H9 (cell line): ENCODE data around the gene MAST2. TPM values are rescaled to one million over a fixed set of nuclear protein-coding genes. Genes with fewer than 3 reads are reported as not detected.

Source experiments
- DNase-seq: peaks from one replicate; pipeline ENCODE4 v3.0.0-alpha.2; 2017
- H2AFZ ChIP-seq: one replicate; pipeline ENCODE4 v1.6.1; 2013; ENCODE audit warnings: mild to moderate bottlenecking, low read length, control low read depth, moderate library complexity
- H2AK5ac ChIP-seq: 2 replicates; pipeline ENCODE4 v1.6.1; 2013; ENCODE audit warnings: low read length, control low read depth, mixed read lengths; ENCODE audit not compliant: insufficient read length
- H2BK120ac ChIP-seq: one replicate; pipeline ENCODE4 v1.6.1; 2013; ENCODE audit warnings: low read depth, mild to moderate bottlenecking, low read length, control low read depth, inconsistent platforms; ENCODE audit not compliant: poor library complexity, severe bottlenecking
- H2BK12ac ChIP-seq: 2 replicates; pipeline ENCODE4 v1.6.1; 2013; ENCODE audit warnings: low read length, control low read depth, mixed read lengths, low read depth; ENCODE audit not compliant: insufficient read length
- H2BK15ac ChIP-seq: 2 replicates; pipeline ENCODE4 v1.6.1; 2013; ENCODE audit warnings: low read depth, low read length, control low read depth
- H2BK20ac ChIP-seq: one replicate; pipeline ENCODE4 v1.6.1; 2013; ENCODE audit warnings: low read depth, mild to moderate bottlenecking, low read length, control low read depth, inconsistent platforms; ENCODE audit not compliant: poor library complexity, severe bottlenecking
- H2BK5ac ChIP-seq: 2 replicates; pipeline ENCODE4 v1.6.1; 2013; ENCODE audit warnings: low read length, control low read depth, mixed read lengths; ENCODE audit not compliant: insufficient read length
- H3K14ac ChIP-seq: 2 replicates; pipeline ENCODE4 v1.6.1; 2013; ENCODE audit warnings: low read length, control low read depth; ENCODE audit not compliant: insufficient read depth
- H3K18ac ChIP-seq: 2 replicates; pipeline ENCODE4 v1.6.1; 2013; ENCODE audit warnings: low read depth, mild to moderate bottlenecking, mixed read lengths, low read length, control low read depth; ENCODE audit not compliant: insufficient read length
- H3K23ac ChIP-seq: 2 replicates; pipeline ENCODE4 v1.6.1; 2013; ENCODE audit warnings: low read length, control low read depth, mixed read lengths, low read depth; ENCODE audit not compliant: insufficient read length
- H3K23me2 ChIP-seq: 2 replicates; pipeline ENCODE4 v1.6.1; 2013; ENCODE audit warnings: low read depth, mild to moderate bottlenecking, mixed read lengths, low read length, control low read depth; ENCODE audit not compliant: insufficient read length, poor library complexity, severe bottlenecking
- H3K27ac ChIP-seq: 2 replicates; pipeline ENCODE4 v1.5.1; 2013; ENCODE audit warnings: low read length, control low read depth, mixed read lengths, low read depth; ENCODE audit not compliant: insufficient read length
- H3K27me3 ChIP-seq: 2 replicates; pipeline ENCODE4 v1.6.1; 2013; ENCODE audit warnings: low read length, control low read depth, inconsistent platforms; ENCODE audit not compliant: insufficient read depth
- H3K4ac ChIP-seq: 2 replicates; pipeline ENCODE4 v1.6.1; 2013; ENCODE audit warnings: low read depth, mild to moderate bottlenecking, control low read depth, inconsistent platforms, low read length, moderate library complexity
- H3K4me1 ChIP-seq: 2 replicates; pipeline ENCODE4 v1.6.1; 2013; ENCODE audit warnings: low read length, control low read depth, inconsistent platforms; ENCODE audit not compliant: insufficient read depth
- H3K4me2 ChIP-seq: 2 replicates; pipeline ENCODE4 v1.6.1; 2013; ENCODE audit warnings: low read length, control low read depth, mixed read lengths; ENCODE audit not compliant: insufficient read length, insufficient read depth
- H3K56ac ChIP-seq: 2 replicates; pipeline ENCODE4 v1.6.1; 2013; ENCODE audit warnings: low read depth, mild to moderate bottlenecking, mixed read lengths, low read length, control low read depth; ENCODE audit not compliant: insufficient read length
- H3K79me1 ChIP-seq: 2 replicates; pipeline ENCODE4 v1.6.1; 2013; ENCODE audit warnings: low read depth, mild to moderate bottlenecking, moderate library complexity, low read length, control low read depth, inconsistent platforms; ENCODE audit not compliant: insufficient read depth, poor library complexity, severe bottlenecking
- H3K79me2 ChIP-seq: 2 replicates; pipeline ENCODE4 v1.6.1; 2013; ENCODE audit warnings: low read length, control low read depth, inconsistent platforms; ENCODE audit not compliant: insufficient read depth
- H3K9ac ChIP-seq: 2 replicates; pipeline ENCODE4 v1.6.1; 2013; ENCODE audit warnings: low read length, control low read depth, mixed read lengths; ENCODE audit not compliant: insufficient read length; ENCODE audit errors: extremely low read depth
- H3K9me3 ChIP-seq: one replicate; pipeline ENCODE4 v1.6.1; 2013; ENCODE audit warnings: low read depth, low read length, inconsistent platforms; ENCODE audit not compliant: control insufficient read depth
- H3T11ph ChIP-seq: one replicate; pipeline ENCODE4 v1.6.1; 2013; ENCODE audit warnings: mild to moderate bottlenecking, low read length, control low read depth, inconsistent platforms
- H4K20me1 ChIP-seq: one replicate; pipeline ENCODE4 v1.6.1; 2013; ENCODE audit not compliant: control insufficient read depth, insufficient read length, insufficient read depth
- H4K5ac ChIP-seq: 2 replicates; pipeline ENCODE4 v1.6.1; 2013; ENCODE audit warnings: low read depth, mild to moderate bottlenecking, mixed read lengths, low read length, control low read depth; ENCODE audit not compliant: insufficient read length
- H4K8ac ChIP-seq: replicated peaks from 2 replicates; pipeline ENCODE4 v1.6.1; 2013; ENCODE audit warnings: low read length, control low read depth, mixed read lengths, low read depth; ENCODE audit not compliant: insufficient read length
- H4K91ac ChIP-seq: 2 replicates; pipeline ENCODE4 v1.6.1; 2013; ENCODE audit warnings: low read depth, mild to moderate bottlenecking, moderate library complexity, mixed read lengths, low read length, control low read depth; ENCODE audit not compliant: insufficient read length
- H3K27ac Mint-ChIP-seq, 3 experiments: 2 replicates in 2 of 3; 3 replicates in 1 of 3; pipeline ENCODE4 v1.8.0; 2020 to 2021; ENCODE audit warnings: mixed read lengths in 3 of 3, mild to moderate bottlenecking in 1 of 3, moderate library complexity in 1 of 3
- H3K27me3 Mint-ChIP-seq: 2 replicates; pipeline ENCODE4 v1.8.0; 2021; ENCODE audit warnings: low read depth, mild to moderate bottlenecking, moderate library complexity, mixed read lengths
- H3K36me3 Mint-ChIP-seq, 3 experiments: 2 replicates in 2 of 3; 3 replicates in 1 of 3; pipeline ENCODE4 v1.8.0; 2020 to 2021; ENCODE audit warnings: low read depth in 3 of 3, mixed read lengths in 3 of 3; ENCODE audit not compliant: insufficient read depth in 1 of 3
- H3K4me1 Mint-ChIP-seq, 2 experiments: 2 replicates each; pipeline ENCODE4 v1.8.0; 2020; ENCODE audit warnings: mixed read lengths in 2 of 2
- H3K4me3 Mint-ChIP-seq, 2 experiments: 2 replicates in 1 of 2; 3 replicates in 1 of 2; pipeline ENCODE4 v1.8.0; 2020 to 2021; ENCODE audit warnings: mild to moderate bottlenecking in 2 of 2, mixed read lengths in 2 of 2, moderate library complexity in 1 of 2
- H3K9me3 Mint-ChIP-seq, 2 experiments: 2 replicates in 1 of 2; 3 replicates in 1 of 2; pipeline ENCODE4 v1.8.0; 2020; ENCODE audit warnings: mild to moderate bottlenecking in 2 of 2, mixed read lengths in 2 of 2, moderate library complexity in 1 of 2
- CTCF ChIP-seq: fragments of 200-600 bp; sonication (generic); conservative IDR thresholded peaks from 3 replicates; pipeline ENCODE4 v1.8.0; 2021; ENCODE audit warnings: antibody characterized with exemption, mild to moderate bottlenecking
- WGBS: extraction: QIAGEN DNeasy Blood & Tissue Kit; methylation state at CpG from one replicate; pipeline ENCODE4 v1.1.7; 2013; ENCODE audit warnings: missing lambda C conversion rate, low lambda C conversion rate, mixed read lengths; ENCODE audit not compliant: insufficient read length; ENCODE audit errors: extremely low coverage; 5-methylcytosine and 5-hydroxymethylcytosine counted together
- total RNA-seq: library from RNA; stranded (reverse); gene quantifications from 2 replicates; pipeline ENCODE4 v1.2.1, GENCODE V29; 2021

The MAST2 gene
- total RNA-seq, 1 experiment from 2014 or later, result 28.8 TPM

- H3K23ac ChIP-seq, result no peak overlapping the region
- no peak overlapping the region for H3K4ac ChIP-seq
- no peak overlapping the region for H2BK15ac ChIP-seq
- no peak overlapping the region for H2AFZ ChIP-seq
- H2AK5ac ChIP-seq, result no peak overlapping the region
- no peak overlapping the region for H3K18ac ChIP-seq
- no peak overlapping the region for H2BK20ac ChIP-seq
- no peaks in the 10 kb centered on the region for H3K4me1 Mint-ChIP-seq
- H4K8ac ChIP-seq, result no peak overlapping the region
- peaks cover 23 to 57% (median 48%) of the 10 kb centered on the region in 3 experiments; a peak in 6 of 7 replicates for H3K36me3 Mint-ChIP-seq
- H3T11ph ChIP-seq, result no peak overlapping the region
- no peaks in the 10 kb centered on the region for H3K79me2 ChIP-seq
- WGBS, result no CpG with 5 or more reads among the region's 18 CpGs
- H3K27ac ChIP-seq, result no peak overlapping the region
- no peaks in the 10 kb centered on the region for H3K9me3 Mint-ChIP-seq
- H2BK5ac ChIP-seq, result no peak overlapping the region
- H3K4me1 ChIP-seq, result no peaks in the 10 kb centered on the region
- no peaks in the 10 kb centered on the region for H3K79me1 ChIP-seq
- peak; percentile 17 for DNase-seq
- H3K27me3 Mint-ChIP-seq, result no peaks in the 10 kb centered on the region
- no peak overlapping the region for H2BK12ac ChIP-seq
- H3K9me3 ChIP-seq, result no peaks in the 10 kb centered on the region
- no peaks in the 10 kb centered on the region for H3K23me2 ChIP-seq
- no peak overlapping the region for H3K14ac ChIP-seq
- no peak overlapping the region for H3K56ac ChIP-seq
- no peak overlapping the region for H3K9ac ChIP-seq
- TF ChIP-seq CTCF, result no peak
- no peak overlapping the region for H4K91ac ChIP-seq
- no peak overlapping the region for H3K4me2 ChIP-seq
- no peak overlapping the region for H4K5ac ChIP-seq
- H4K20me1 ChIP-seq, result no peaks in the 10 kb centered on the region
- H2BK120ac ChIP-seq, result no peak overlapping the region
- no peak overlapping the region; a peak in 1 of 5 replicates for H3K4me3 Mint-ChIP-seq
- no peaks in the 10 kb centered on the region for H3K27me3 ChIP-seq
- H3K27ac Mint-ChIP-seq, result peak overlapping the region in 1 of 3 experiments; percentile 57; a peak in 3 of 7 replicates
These were observed 226.9 kb downstream of the MAST2 start for GRCh38 chr1:46030074-46030870.
